ENCODE results near the gene C1orf116.

The C1orf116 gene

GRCh38 chr1:207020065-207020708 is 12.4 kb downstream of the C1orf116 start:
- no peak for DNase-seq (ENCODE audit: low read depth in 2 of 2)

- DNase-seq (ENCODE audit: low read depth in 2 of 2): no peak
These were observed 12.9 kb downstream of the C1orf116 start for GRCh38 chr1:207019661-207020060.

GRCh38 chr1:207019161-207019560 is 13.4 kb downstream of the C1orf116 start:
- no peak for DNase-seq (ENCODE audit: low read depth in 2 of 2)

GRCh38 chr1:207018707-207019106 is 13.8 kb downstream of the C1orf116 start:
- DNase-seq (ENCODE audit: low read depth in 2 of 2): no peak

- no peak for DNase-seq (ENCODE audit: low read depth in 2 of 2)
These were observed 14.7 kb downstream of the C1orf116 start for GRCh38 chr1:207017615-207018559.

GRCh38 chr1:207015791-207016190 is 16.8 kb downstream of the C1orf116 start:
- no peak for DNase-seq (ENCODE audit: low read depth in 2 of 2)

GRCh38 chr1:207014728-207015127 is 17.8 kb downstream of the C1orf116 start:
- no peak for DNase-seq (ENCODE audit: low read depth in 2 of 2)

GRCh38 chr1:207013321-207014085 is 19.1 kb downstream of the C1orf116 start:
- DNase-seq (ENCODE audit: low read depth in 2 of 2): no peak

- no peak for DNase-seq (ENCODE audit: low read depth in 2 of 2)
These were observed 21.8 kb downstream of the C1orf116 start for GRCh38 chr1:207010726-207011125.

- DNase-seq (ENCODE audit: low read depth in 2 of 2): no peak
These were observed 22.6 kb downstream of the C1orf116 start for GRCh38 chr1:207009945-207010344.

GRCh38 chr1:207009182-207009850 is 23.2 kb downstream of the C1orf116 start:
- DNase-seq (ENCODE audit: low read depth in 2 of 2): no peak

- DNase-seq (ENCODE audit: low read depth in 2 of 2): no peak
These were observed 25.1 kb downstream of the C1orf116 start for GRCh38 chr1:207007352-207008033.

GRCh38 chr1:207006914-207007313 is 25.6 kb downstream of the C1orf116 start:
- DNase-seq (ENCODE audit: low read depth in 2 of 2): no peak

- no peak for DNase-seq (ENCODE audit: low read depth in 2 of 2)
These were observed 26.5 kb downstream of the C1orf116 start for GRCh38 chr1:207006083-207006482.

GRCh38 chr1:207004931-207005830 is 27.4 kb downstream of the C1orf116 start:
- peak; percentile 15 to 22 for DNase-seq (ENCODE audit: low read depth in 2 of 2)

GRCh38 chr1:207003210-207003609 is 29.3 kb downstream of the C1orf116 start:
- DNase-seq (ENCODE audit: low read depth in 2 of 2): no peak

- DNase-seq (ENCODE audit: low read depth in 2 of 2): no peak
These were observed 29.8 kb downstream of the C1orf116 start for GRCh38 chr1:207002724-207003146.

GRCh38 chr1:207001492-207002245 is 30.9 kb downstream of the C1orf116 start:
- DNase-seq (ENCODE audit: low read depth in 2 of 2): no peak

GRCh38 chr1:207000651-207001291 is 31.8 kb downstream of the C1orf116 start:
- no peak for DNase-seq (ENCODE audit: low read depth in 2 of 2)

Data from stimulated activated CD4-positive, alpha-beta T cell treated with anti-CD3 and anti-CD28 coated beads, Interleukin-1b, Interleukin-23, amount 100 ng/mL, for 4 hours (primary cell).